ENCODE data around the gene DDX54. TPM values are rescaled to one million over a fixed set of nuclear protein-coding genes. Genes with fewer than 3 reads are reported as not detected.

The DDX54 gene
- total RNA-seq, 1 donor from 2014 or later = 53.5 TPM

DNA sequence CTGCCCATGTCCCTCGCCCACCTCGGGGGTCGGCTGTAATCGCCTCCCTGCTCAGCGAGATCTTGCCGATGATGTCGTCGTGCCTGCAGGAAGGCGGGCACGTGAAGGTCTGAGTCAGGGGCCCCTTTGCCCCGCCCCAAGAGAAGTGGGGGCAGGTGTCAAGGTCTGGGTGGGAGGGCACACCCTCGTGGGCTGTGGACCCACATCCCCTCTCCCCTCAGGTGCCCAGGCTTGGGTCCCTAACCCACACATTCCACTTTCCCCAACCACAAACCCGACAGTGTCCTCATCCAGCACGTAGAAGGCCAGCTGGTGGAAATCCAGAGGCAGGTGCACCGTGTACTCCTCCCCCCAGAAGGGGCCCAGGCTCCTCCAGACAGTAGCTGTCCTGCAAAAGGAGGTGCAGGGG, 57.5 kb downstream of the DDX54 start:
- no peak overlapping the region for H3K4me3 Mint-ChIP-seq (ENCODE audit: unreplicated experiment)
- H3K27me3 Mint-ChIP-seq (ENCODE audit: low read depth, unreplicated experiment) = peaks cover 41% of the 10 kb centered on the region
- H3K9me3 Mint-ChIP-seq (ENCODE audit: unreplicated experiment) = peaks cover 7% of the 10 kb centered on the region
- Histone ChIP-seq H2AFZ (ENCODE audit: low read depth, low read length) (no peak overlapping the region), H3K36me3 (ENCODE audit: insufficient read depth, low read length) (no peaks in the 10 kb centered on the region), H3K79me2 (ENCODE audit: insufficient read depth, low read length) (no peaks in the 10 kb centered on the region), H3K4me2 (ENCODE audit: low read length) (no peak overlapping the region), H3K9ac (ENCODE audit: low read length) (no peak overlapping the region), H3K4me1 (ENCODE audit: insufficient read depth, low read length) (no peaks in the 10 kb centered on the region), H4K20me1 (ENCODE audit: insufficient read depth, low read length) (no peaks in the 10 kb centered on the region), H3K9me3 (ENCODE audit: insufficient read depth, low read depth, low read length) (no peaks in the 10 kb centered on the region), H3K27ac (ENCODE audit: low read depth, low read length) (no peak overlapping the region), H3K27me3 (ENCODE audit: insufficient read depth, low read length) (peaks cover 6% of the 10 kb centered on the region), H3K4me3 (ENCODE audit: insufficient read depth, low read depth, low read length) (no peak overlapping the region)
- TF ChIP-seq, protein P1, sequence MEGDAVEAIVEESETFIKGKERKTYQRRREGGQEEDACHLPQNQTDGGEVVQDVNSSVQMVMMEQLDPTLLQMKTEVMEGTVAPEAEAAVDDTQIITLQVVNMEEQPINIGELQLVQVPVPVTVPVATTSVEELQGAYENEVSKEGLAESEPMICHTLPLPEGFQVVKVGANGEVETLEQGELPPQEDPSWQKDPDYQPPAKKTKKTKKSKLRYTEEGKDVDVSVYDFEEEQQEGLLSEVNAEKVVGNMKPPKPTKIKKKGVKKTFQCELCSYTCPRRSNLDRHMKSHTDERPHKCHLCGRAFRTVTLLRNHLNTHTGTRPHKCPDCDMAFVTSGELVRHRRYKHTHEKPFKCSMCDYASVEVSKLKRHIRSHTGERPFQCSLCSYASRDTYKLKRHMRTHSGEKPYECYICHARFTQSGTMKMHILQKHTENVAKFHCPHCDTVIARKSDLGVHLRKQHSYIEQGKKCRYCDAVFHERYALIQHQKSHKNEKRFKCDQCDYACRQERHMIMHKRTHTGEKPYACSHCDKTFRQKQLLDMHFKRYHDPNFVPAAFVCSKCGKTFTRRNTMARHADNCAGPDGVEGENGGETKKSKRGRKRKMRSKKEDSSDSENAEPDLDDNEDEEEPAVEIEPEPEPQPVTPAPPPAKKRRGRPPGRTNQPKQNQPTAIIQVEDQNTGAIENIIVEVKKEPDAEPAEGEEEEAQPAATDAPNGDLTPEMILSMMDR (IDR thresholded peaks at IDR 0.05; ENCODE audit: insufficient read depth, low read depth, low read length) = no peak
- TF ChIP-seq EZH2 (IDR thresholded peaks at IDR 0.05; ENCODE audit: insufficient read depth, low read length) = no peak
- H3K4me1 Mint-ChIP-seq (ENCODE audit: low read depth, unreplicated experiment) = no peaks in the 10 kb centered on the region
- H3K27ac Mint-ChIP-seq (ENCODE audit: unreplicated experiment) = no peak overlapping the region
- FAIRE-seq = no peak
- peaks cover 2% of the 10 kb centered on the region for H3K36me3 Mint-ChIP-seq (ENCODE audit: low read depth, unreplicated experiment)
- no peak for DNase-seq (ENCODE audit: low read depth)

- H3K4me1 Mint-ChIP-seq (ENCODE audit: low read depth, unreplicated experiment) = no peaks in the 10 kb centered on the region
- no peak overlapping the region for H2AFZ ChIP-seq (ENCODE audit: low read depth, low read length)
- no peak overlapping the region for H3K4me3 Mint-ChIP-seq (ENCODE audit: unreplicated experiment)
- no peak overlapping the region for H3K27ac Mint-ChIP-seq (ENCODE audit: unreplicated experiment)
- H3K4me3 ChIP-seq (ENCODE audit: insufficient read depth, low read depth, low read length) = no peak overlapping the region
- no peak for DNase-seq (ENCODE audit: low read depth)
- no peak overlapping the region for H3K4me2 ChIP-seq (ENCODE audit: low read length)
- no peaks in the 10 kb centered on the region for H3K36me3 ChIP-seq (ENCODE audit: insufficient read depth, low read length)
- no peaks in the 10 kb centered on the region for H3K36me3 Mint-ChIP-seq (ENCODE audit: low read depth, unreplicated experiment)
- no peaks in the 10 kb centered on the region for H3K79me2 ChIP-seq (ENCODE audit: insufficient read depth, low read length)
- H3K9me3 ChIP-seq (ENCODE audit: insufficient read depth, low read depth, low read length) = no peaks in the 10 kb centered on the region
- peaks cover 11% of the 10 kb centered on the region for H3K9me3 Mint-ChIP-seq (ENCODE audit: unreplicated experiment)
- no peaks in the 10 kb centered on the region for H3K4me1 ChIP-seq (ENCODE audit: insufficient read depth, low read length)
- H4K20me1 ChIP-seq (ENCODE audit: insufficient read depth, low read length) = no peaks in the 10 kb centered on the region
- no peak overlapping the region for H3K9ac ChIP-seq (ENCODE audit: low read length)
- H3K27ac ChIP-seq (ENCODE audit: low read depth, low read length) = no peak overlapping the region
- H3K27me3 ChIP-seq (ENCODE audit: insufficient read depth, low read length) = no peaks in the 10 kb centered on the region
- FAIRE-seq = no peak
- TF ChIP-seq, protein P1 (IDR thresholded peaks at IDR 0.05; ENCODE audit: insufficient read depth, low read depth, low read length) = no peak
- no peak for TF ChIP-seq EZH2 (IDR thresholded peaks at IDR 0.05; ENCODE audit: insufficient read depth, low read length)
- H3K27me3 Mint-ChIP-seq (ENCODE audit: low read depth, unreplicated experiment) = peaks cover 34% of the 10 kb centered on the region
Measured at GRCh38 chr12:113120670-113121370, 64.5 kb downstream of the DDX54 start.

DNA sequence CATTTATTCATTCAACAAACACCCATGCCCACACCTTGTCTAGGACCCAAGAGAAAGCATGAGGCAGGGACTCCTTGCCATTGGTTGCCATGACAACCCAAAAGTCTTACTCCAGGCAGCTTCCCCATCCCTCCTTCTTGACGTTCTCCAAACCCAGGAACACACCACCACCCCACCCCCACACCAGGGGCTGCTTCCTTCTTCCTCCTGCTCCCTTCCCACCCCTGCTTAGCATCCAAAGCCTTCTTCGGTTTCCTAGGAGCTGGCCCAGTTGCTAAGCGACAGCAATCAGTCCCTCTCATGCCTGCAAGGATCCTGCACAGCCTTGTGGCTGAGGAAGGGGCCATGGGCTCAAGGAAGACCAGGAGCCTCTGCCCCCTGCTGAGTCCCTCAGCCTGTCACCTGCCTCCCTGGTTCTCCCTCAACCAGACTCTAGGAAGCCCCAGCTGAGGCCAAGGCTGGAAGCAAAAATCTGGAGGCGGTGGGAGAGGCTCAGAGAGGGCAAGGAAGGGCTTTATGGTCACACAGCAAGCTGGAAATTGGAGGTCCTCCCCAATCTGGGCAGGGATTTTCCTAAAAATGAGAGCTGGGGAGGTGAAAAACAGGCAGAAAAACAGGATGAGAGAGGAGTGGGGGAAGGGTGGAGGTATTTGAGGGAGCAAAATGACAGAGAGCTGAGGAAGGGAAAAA, 65.2 kb downstream of the DDX54 start:
- Mint-ChIP-seq H3K4me1 (ENCODE audit: low read depth, unreplicated experiment) (no peaks in the 10 kb centered on the region), H3K36me3 (ENCODE audit: low read depth, unreplicated experiment) (no peaks in the 10 kb centered on the region), H3K27ac (ENCODE audit: unreplicated experiment) (no peak overlapping the region), H3K4me3 (ENCODE audit: unreplicated experiment) (no peak overlapping the region), H3K9me3 (ENCODE audit: unreplicated experiment) (peaks cover 11% of the 10 kb centered on the region), H3K27me3 (ENCODE audit: low read depth, unreplicated experiment) (peaks cover 34% of the 10 kb centered on the region)
- FAIRE-seq (no peak), DNase-seq (ENCODE audit: low read depth) (no peak)
- Histone ChIP-seq H3K27me3 (ENCODE audit: insufficient read depth, low read length) (no peaks in the 10 kb centered on the region), H3K9ac (ENCODE audit: low read length) (no peak overlapping the region), H3K36me3 (ENCODE audit: insufficient read depth, low read length) (no peaks in the 10 kb centered on the region), H3K4me1 (ENCODE audit: insufficient read depth, low read length) (no peaks in the 10 kb centered on the region), H3K27ac (ENCODE audit: low read depth, low read length) (no peak overlapping the region), H3K79me2 (ENCODE audit: insufficient read depth, low read length) (no peaks in the 10 kb centered on the region), H3K4me2 (ENCODE audit: low read length) (no peak overlapping the region), H3K4me3 (ENCODE audit: insufficient read depth, low read depth, low read length) (no peak overlapping the region), H2AFZ (ENCODE audit: low read depth, low read length) (no peak overlapping the region), H4K20me1 (ENCODE audit: insufficient read depth, low read length) (no peaks in the 10 kb centered on the region), H3K9me3 (ENCODE audit: insufficient read depth, low read depth, low read length) (no peaks in the 10 kb centered on the region)
- TF ChIP-seq, protein P1 (IDR thresholded peaks at IDR 0.05; ENCODE audit: insufficient read depth, low read depth, low read length) = no peak
- no peak for TF ChIP-seq EZH2 (IDR thresholded peaks at IDR 0.05; ENCODE audit: insufficient read depth, low read length)

All from astrocyte (in vitro differentiated cells and primary cell).